Immature natural killer cell (primary cell): ENCODE measurements around the gene BRINP3. TPM values are rescaled to one million over a fixed set of nuclear protein-coding genes. Genes with fewer than 3 reads are reported as not detected.
"Not testable (repeated sequence)": the region's sequence is repeated elsewhere in the genome, so short reads cannot be mapped to it uniquely, and the experiment has no call there.

Experiments
- DNase-seq, 3 donors: peaks; one replicate each; pipeline ENCODE4 v3.0.0; 2022; ENCODE audit warnings: mixed read lengths in 1 of 3
- H3K27ac Mint-ChIP-seq, 6 donors: one replicate each; pipeline ENCODE4 v1.8.0; 2020; ENCODE audit warnings: mixed read lengths in 6 of 6, mild to moderate bottlenecking in 5 of 6, inconsistent platforms in 4 of 6, moderate library complexity in 3 of 6
- H3K27me3 Mint-ChIP-seq, 3 donors: one replicate each; pipeline ENCODE4 v1.8.0; 2020 to 2021; ENCODE audit warnings: low read depth in 3 of 3, mild to moderate bottlenecking in 3 of 3, mixed read lengths in 3 of 3, moderate library complexity in 3 of 3, inconsistent platforms in 1 of 3
- H3K36me3 Mint-ChIP-seq, 3 donors: one replicate each; pipeline ENCODE4 v1.8.0; 2020; ENCODE audit warnings: mixed read lengths in 3 of 3, inconsistent platforms in 2 of 3, mild to moderate bottlenecking in 2 of 3
- H3K4me1 Mint-ChIP-seq, 2 donors: one replicate each; pipeline ENCODE4 v1.8.0; 2020; ENCODE audit warnings: inconsistent platforms in 2 of 2, mild to moderate bottlenecking in 2 of 2, mixed read lengths in 2 of 2, moderate library complexity in 1 of 2
- H3K4me3 Mint-ChIP-seq, 5 donors: one replicate each; pipeline ENCODE4 v1.8.0; 2020; ENCODE audit warnings: mild to moderate bottlenecking in 5 of 5, mixed read lengths in 5 of 5, inconsistent platforms in 3 of 5, moderate library complexity in 3 of 5
- H3K9me3 Mint-ChIP-seq, 6 donors: one replicate each; pipeline ENCODE4 v1.8.0; 2020; ENCODE audit warnings: mild to moderate bottlenecking in 6 of 6, mixed read lengths in 6 of 6, inconsistent platforms in 4 of 6, moderate library complexity in 3 of 6
- polyA plus RNA-seq, 3 donors: library from polyadenylated mRNA; unstranded; fragments of 300-500 nt; fragmentation: Illumina TruSeq; gene quantifications; one replicate each; pipeline ENCODE4 v1.2.3, GENCODE V29; 2021

BRINP3 gene
- polyA plus RNA-seq, 3 donors from 2014 or later: not detected

- no peak for DNase-seq
- Mint-ChIP-seq H3K27me3 (peaks cover 0 to 2% (median 0%) of the 10 kb centered on the region in 3 donors), H3K36me3 (no peaks in the 10 kb centered on the region), H3K4me3 (no peak overlapping the region), H3K9me3 (peaks cover 10 to 51% (median 23%) of the 10 kb centered on the region in 6 donors), H3K27ac (no peak overlapping the region), H3K4me1 (no peaks in the 10 kb centered on the region)
Measured at GRCh38 chr1:190147616-190148015, 330.0 kb downstream of the BRINP3 start.

GRCh38 chr1:190144650-190145049, 333.0 kb downstream of the BRINP3 start:
- no peak overlapping the region for H3K27ac Mint-ChIP-seq
- DNase-seq: no peak
- H3K4me1 Mint-ChIP-seq: no peaks in the 10 kb centered on the region
- H3K9me3 Mint-ChIP-seq: peaks cover 3 to 50% (median 21%) of the 10 kb centered on the region in 6 donors
- H3K27me3 Mint-ChIP-seq: peaks cover 0 to 2% (median 0%) of the 10 kb centered on the region in 3 donors
- no peaks in the 10 kb centered on the region for H3K36me3 Mint-ChIP-seq
- no peak overlapping the region for H3K4me3 Mint-ChIP-seq

GRCh38 chr1:190140644-190141043, 337.0 kb downstream of the BRINP3 start:
- no peaks in the 10 kb centered on the region for H3K4me1 Mint-ChIP-seq
- no peak for DNase-seq
- no peak overlapping the region for H3K27ac Mint-ChIP-seq
- peaks cover 0 to 2% (median 0%) of the 10 kb centered on the region in 3 donors for H3K27me3 Mint-ChIP-seq
- peaks cover 0 to 4% (median 4%) of the 10 kb centered on the region in 3 donors for H3K36me3 Mint-ChIP-seq
- H3K4me3 Mint-ChIP-seq: no peak overlapping the region
- H3K9me3 Mint-ChIP-seq: peaks cover 13 to 53% (median 27%) of the 10 kb centered on the region in 6 donors

GRCh38 chr1:190138702-190139101, 339.0 kb downstream of the BRINP3 start:
- no peaks in the 10 kb centered on the region for H3K4me1 Mint-ChIP-seq
- peaks cover 12 to 53% (median 24%) of the 10 kb centered on the region in 6 donors for H3K9me3 Mint-ChIP-seq
- DNase-seq: no peak
- no peak overlapping the region for H3K4me3 Mint-ChIP-seq
- H3K27me3 Mint-ChIP-seq: peaks cover 0 to 2% (median 0%) of the 10 kb centered on the region in 3 donors
- peaks cover 0 to 4% (median 4%) of the 10 kb centered on the region in 3 donors for H3K36me3 Mint-ChIP-seq
- no peak overlapping the region for H3K27ac Mint-ChIP-seq

GRCh38 chr1:190138266-190138665, 339.4 kb downstream of the BRINP3 start:
- Mint-ChIP-seq H3K9me3 (peaks cover 16 to 51% (median 25%) of the 10 kb centered on the region in 6 donors), H3K27ac (no peak overlapping the region), H3K4me1 (no peaks in the 10 kb centered on the region), H3K4me3 (no peak overlapping the region), H3K36me3 (peaks cover 0 to 4% (median 4%) of the 10 kb centered on the region in 3 donors), H3K27me3 (peaks cover 0 to 2% (median 0%) of the 10 kb centered on the region in 3 donors)
- no peak for DNase-seq

- DNase-seq: no peak
- no peaks in the 10 kb centered on the region for H3K4me1 Mint-ChIP-seq
Measured at GRCh38 chr1:190129366-190129765, 348.3 kb downstream of the BRINP3 start.

GRCh38 chr1:190126728-190127127, 350.9 kb downstream of the BRINP3 start:
- Mint-ChIP-seq H3K36me3 (no peaks in the 10 kb centered on the region), H3K9me3 (peaks cover 8 to 42% (median 21%) of the 10 kb centered on the region in 6 donors), H3K27ac (no peak overlapping the region), H3K4me1 (no peaks in the 10 kb centered on the region), H3K4me3 (no peak overlapping the region), H3K27me3 (no peaks in the 10 kb centered on the region)
- DNase-seq: no peak

More at GRCh38 chr1:190129366-190129765, 348.3 kb downstream of the BRINP3 start:
- Mint-ChIP-seq H3K27ac (no peak overlapping the region), H3K4me3 (no peak overlapping the region), H3K36me3 (no peaks in the 10 kb centered on the region), H3K27me3 (no peaks in the 10 kb centered on the region), H3K9me3 (peaks cover 12 to 44% (median 25%) of the 10 kb centered on the region in 6 donors)

- no peaks in the 10 kb centered on the region for H3K36me3 Mint-ChIP-seq
- peaks cover 8 to 39% (median 15%) of the 10 kb centered on the region in 6 donors for H3K9me3 Mint-ChIP-seq
- no peak overlapping the region for H3K27ac Mint-ChIP-seq
- no peak for DNase-seq
- H3K4me1 Mint-ChIP-seq: no peaks in the 10 kb centered on the region
- H3K27me3 Mint-ChIP-seq: peaks cover 0 to 3% (median 0%) of the 10 kb centered on the region in 3 donors
- H3K4me3 Mint-ChIP-seq: no peak overlapping the region
Measured at GRCh38 chr1:190124068-190124467, 353.6 kb downstream of the BRINP3 start.

- peaks cover 6 to 40% (median 12%) of the 10 kb centered on the region in 6 donors for H3K9me3 Mint-ChIP-seq
- not testable (repeated sequence) for H3K4me1 Mint-ChIP-seq, H3K4me3 Mint-ChIP-seq, DNase-seq, H3K36me3 Mint-ChIP-seq, H3K27me3 Mint-ChIP-seq, H3K27ac Mint-ChIP-seq
Measured at GRCh38 chr1:190120564-190120963, 357.1 kb downstream of the BRINP3 start.

GRCh38 chr1:190119683-190120082, 358.0 kb downstream of the BRINP3 start:
- Mint-ChIP-seq H3K4me1 (no peaks in the 10 kb centered on the region), H3K4me3 (no peak overlapping the region), H3K36me3 (peaks cover 0 to 3% (median 0%) of the 10 kb centered on the region in 3 donors), H3K27ac (no peak overlapping the region), H3K9me3 (peaks cover 6 to 40% (median 15%) of the 10 kb centered on the region in 6 donors), H3K27me3 (peaks cover 0 to 3% (median 0%) of the 10 kb centered on the region in 3 donors)
- no peak for DNase-seq

- H3K4me1 Mint-ChIP-seq: no peaks in the 10 kb centered on the region
- H3K27me3 Mint-ChIP-seq: peaks cover 0 to 3% (median 0%) of the 10 kb centered on the region in 3 donors
- DNase-seq: no peak
- peaks cover 2 to 48% (median 20%) of the 10 kb centered on the region in 6 donors for H3K9me3 Mint-ChIP-seq
- peaks cover 0 to 3% (median 0%) of the 10 kb centered on the region in 3 donors for H3K36me3 Mint-ChIP-seq
- H3K4me3 Mint-ChIP-seq: no peak overlapping the region
- H3K27ac Mint-ChIP-seq: no peak overlapping the region
Measured at GRCh38 chr1:190116921-190117320, 360.7 kb downstream of the BRINP3 start.

- no peak for DNase-seq
- Mint-ChIP-seq H3K4me1 (no peaks in the 10 kb centered on the region), H3K4me3 (no peak overlapping the region), H3K27me3 (no peaks in the 10 kb centered on the region), H3K9me3 (peaks cover under 1 to 47% (median 18%) of the 10 kb centered on the region in 6 donors), H3K27ac (no peak overlapping the region), H3K36me3 (no peaks in the 10 kb centered on the region)
Measured at GRCh38 chr1:190104961-190105360, 372.7 kb downstream of the BRINP3 start.

- Mint-ChIP-seq H3K27me3 (no peaks in the 10 kb centered on the region), H3K4me1 (no peaks in the 10 kb centered on the region), H3K4me3 (no peak overlapping the region), H3K9me3 (peaks cover 7 to 54% (median 20%) of the 10 kb centered on the region in 6 donors), H3K36me3 (no peaks in the 10 kb centered on the region), H3K27ac (no peak overlapping the region)
- DNase-seq: no peak
Measured at GRCh38 chr1:190102757-190103326, 374.8 kb downstream of the BRINP3 start.

- peaks cover 7 to 48% (median 17%) of the 10 kb centered on the region in 6 donors for H3K9me3 Mint-ChIP-seq
- DNase-seq: no peak
- H3K36me3 Mint-ChIP-seq: no peaks in the 10 kb centered on the region
- no peak overlapping the region for H3K4me3 Mint-ChIP-seq
- no peaks in the 10 kb centered on the region for H3K4me1 Mint-ChIP-seq
- H3K27me3 Mint-ChIP-seq: no peaks in the 10 kb centered on the region
- H3K27ac Mint-ChIP-seq: no peak overlapping the region
Measured at GRCh38 chr1:190101756-190102155, 375.9 kb downstream of the BRINP3 start.

GRCh38 chr1:190098756-190099155, 378.9 kb downstream of the BRINP3 start:
- Mint-ChIP-seq H3K4me1 (no peaks in the 10 kb centered on the region), H3K27me3 (no peaks in the 10 kb centered on the region), H3K9me3 (peaks cover 7 to 60% (median 25%) of the 10 kb centered on the region in 6 donors), H3K27ac (no peak overlapping the region), H3K36me3 (no peaks in the 10 kb centered on the region), H3K4me3 (no peak overlapping the region)
- DNase-seq: no peak
